SK-N-SH (cell line): Measurements from ENCODE around the gene IL17A. TPM values are rescaled to one million over a fixed set of nuclear protein-coding genes. Genes with fewer than 3 reads are reported as not detected.
"Not testable (repeated sequence)": the region's sequence is repeated elsewhere in the genome, so short reads cannot be mapped to it uniquely, and the experiment has no call there.

Source experiments
- CTCF ChIA-PET: fragments of 300-600, 350-600 bp; formaldehyde crosslinking; extraction: SDS; loops from one replicate; lab custom pipeline; 2021; lab: Yijun Ruan, JAX
- POLR2A ChIA-PET: fragments of 350-600 bp; sonication (Branson Sonifier 250); formaldehyde crosslinking; extraction: SDS; loops from one replicate; lab custom pipeline; 2020; ENCODE audit warnings: antibody characterized with exemption, inconsistent platforms; lab: Yijun Ruan, JAX
- DNase-seq: peaks from one replicate; pipeline ENCODE4 v3.0.0; 2012
- H2AFZ ChIP-seq: fragments of 200-600 bp; sonication (generic); 2 replicates; pipeline ENCODE4 v1.8.1; 2016; ENCODE audit warnings: antibody characterized with exemption, mild to moderate bottlenecking, low read depth
- H3F3A ChIP-seq: fragments of 200-600 bp; sonication (generic); replicated peaks from 2 replicates; pipeline ENCODE3; 2016; ENCODE audit warnings: antibody characterized with exemption, mild to moderate bottlenecking; ENCODE audit not compliant: insufficient read depth
- H3K27ac ChIP-seq, 2 experiments: fragments of 200-500 bp in 1 of 2; fragments of 200-600 bp in 1 of 2; sonication (Bioruptor generic) in 1 of 2; sonication (generic), shearing (Covaris generic) in 1 of 2; 2 replicates each; pipeline versions ENCODE4 v1.5.1 to v1.6.1; 2014 to 2016; ENCODE audit warnings: low read depth in 2 of 2, inconsistent platforms in 1 of 2, low read length in 1 of 2, mild to moderate bottlenecking in 1 of 2, mixed read lengths in 1 of 2
- H3K27me3 ChIP-seq: fragments of 200-600 bp; sonication (generic), shearing (Covaris generic); 2 replicates; pipeline ENCODE4 v1.6.1; 2016; ENCODE audit warnings: mixed run types; ENCODE audit not compliant: insufficient read depth
- H3K36me3 ChIP-seq, 2 experiments: fragments of 200-500 bp in 1 of 2; fragments of 200-600 bp in 1 of 2; sonication (Bioruptor generic) in 1 of 2; sonication (generic) in 1 of 2; replicated peaks in 1 of 2; 2 replicates each; pipeline versions ENCODE3 to v1.5.1; 2014 to 2016; ENCODE audit warnings: low read length in 1 of 2, mild to moderate bottlenecking in 1 of 2; ENCODE audit not compliant: insufficient read depth in 2 of 2, control insufficient read depth in 1 of 2
- H3K4me1 ChIP-seq, 2 experiments: fragments of 200-500 bp in 1 of 2; fragments of 200-600 bp in 1 of 2; sonication (Bioruptor generic) in 1 of 2; sonication (generic), shearing (Covaris generic) in 1 of 2; 2 replicates each; pipeline versions ENCODE4 v1.5.1 to v1.6.1; 2014 to 2016; ENCODE audit warnings: low read depth in 1 of 2, low read length in 1 of 2, mixed run types in 1 of 2; ENCODE audit not compliant: insufficient read depth in 2 of 2, control insufficient read depth in 1 of 2
- H3K4me2 ChIP-seq: fragments of 200-600 bp; sonication (generic), shearing (Covaris generic); 2 replicates; pipeline ENCODE4 v1.6.1; 2017; ENCODE audit warnings: mixed run types
- H3K4me3 ChIP-seq, 2 experiments: fragments of 200-500 bp in 1 of 2; fragments of 200-600 bp in 1 of 2; sonication (Bioruptor generic) in 1 of 2; sonication (generic), shearing (Covaris generic) in 1 of 2; 2 replicates each; pipeline versions ENCODE4 v1.5.1 to v1.8.1; 2014 to 2016; ENCODE audit warnings: low read depth in 2 of 2, inconsistent platforms in 1 of 2, low read length in 1 of 2, mild to moderate bottlenecking in 1 of 2, mixed read lengths in 1 of 2, moderate library complexity in 1 of 2
- H3K79me2 ChIP-seq: fragments of 200-600 bp; sonication (generic); 2 replicates; pipeline ENCODE4 v1.8.1; 2017; ENCODE audit warnings: mild to moderate bottlenecking; ENCODE audit not compliant: insufficient read depth
- H3K9ac ChIP-seq: fragments of 200-600 bp; sonication (generic); 2 replicates; pipeline ENCODE4 v1.6.1; 2017; ENCODE audit warnings: mixed run types
- H3K9me2 ChIP-seq: fragments of 200-600 bp; sonication (generic); 2 replicates; pipeline ENCODE4 v1.6.1; 2017; ENCODE audit warnings: mixed run types
- H3K9me3 ChIP-seq: fragments of 200-600 bp; sonication (generic); 2 replicates; pipeline ENCODE4 v1.6.1; 2017; ENCODE audit warnings: mixed run types, mild to moderate bottlenecking, moderate library complexity
- H4K20me1 ChIP-seq: fragments of 200-600 bp; sonication (generic); 2 replicates; pipeline ENCODE4 v1.6.1; 2017; ENCODE audit warnings: mild to moderate bottlenecking, mixed run types; ENCODE audit not compliant: insufficient read depth
- CHD2 ChIP-seq: fragments of 150-350 bp; IDR thresholded peaks from 2 replicates; pipeline ENCODE4 v1.6.1; 2018; ENCODE audit warnings: low read length; ENCODE audit not compliant: partially characterized antibody
- EZH2phosphoT487 ChIP-seq: fragments of 200-600 bp; sonication (generic); IDR thresholded peaks from 2 replicates; pipeline ENCODE4 v1.6.1; 2017; ENCODE audit warnings: low read depth, mixed run types, mild to moderate bottlenecking, antibody characterized with exemption, moderate library complexity, borderline replicate concordance
- GABPA ChIP-seq: IDR thresholded peaks from 2 replicates; pipeline ENCODE4 v1.4.0; 2012; ENCODE audit warnings: low read depth, mild to moderate bottlenecking
- JUND ChIP-seq: IDR thresholded peaks from 2 replicates; pipeline ENCODE4 v1.4.0; 2012
- MAX ChIP-seq: IDR thresholded peaks from 2 replicates; pipeline ENCODE4 v1.4.0; 2012; ENCODE audit warnings: low read depth
- MEF2A ChIP-seq: IDR thresholded peaks from 2 replicates; pipeline ENCODE4 v1.4.0; 2012; ENCODE audit warnings: low read depth, borderline replicate concordance
- NRF1 ChIP-seq: IDR thresholded peaks from 2 replicates; pipeline ENCODE4 v1.6.1; 2012; ENCODE audit warnings: low read depth, mild to moderate bottlenecking, low read length
- RAD21 ChIP-seq: IDR thresholded peaks from 2 replicates; pipeline ENCODE4 v1.6.1; 2012; ENCODE audit warnings: mild to moderate bottlenecking, low read length
- RCOR1 ChIP-seq: fragments of 150-350 bp; IDR thresholded peaks from 2 replicates; pipeline ENCODE4 v1.6.1; 2017; ENCODE audit warnings: antibody characterized with exemption, low read length
- SMC3 ChIP-seq: IDR thresholded peaks from 2 replicates; pipeline ENCODE4 v1.6.1; 2012; ENCODE audit warnings: low read depth, low read length, improper control_type of control experiment
- TCF12 ChIP-seq: IDR thresholded peaks from 2 replicates; pipeline ENCODE4 v1.4.0; 2012
- USF1 ChIP-seq: IDR thresholded peaks from 2 replicates; pipeline ENCODE4 v1.4.0; 2012; ENCODE audit warnings: low read depth, borderline replicate concordance
- WGBS: methylation state at CpG from one replicate; pipeline ENCODE4 v1.1.6; 2017; ENCODE audit warnings: low lambda C conversion rate; 5-methylcytosine and 5-hydroxymethylcytosine counted together
- polyA plus RNA-seq, 3 experiments: library from polyadenylated mRNA; depleted of rRNA; stranded (reverse); fragments of >200 nt; gene quantifications; 2 replicates each; pipeline ENCODE4 v1.2.3, GENCODE V29; 2012

IL17A gene
- polyA plus RNA-seq, 1 of the 3 experiments (the other 2 are of a cell fraction): not detected

DNA sequence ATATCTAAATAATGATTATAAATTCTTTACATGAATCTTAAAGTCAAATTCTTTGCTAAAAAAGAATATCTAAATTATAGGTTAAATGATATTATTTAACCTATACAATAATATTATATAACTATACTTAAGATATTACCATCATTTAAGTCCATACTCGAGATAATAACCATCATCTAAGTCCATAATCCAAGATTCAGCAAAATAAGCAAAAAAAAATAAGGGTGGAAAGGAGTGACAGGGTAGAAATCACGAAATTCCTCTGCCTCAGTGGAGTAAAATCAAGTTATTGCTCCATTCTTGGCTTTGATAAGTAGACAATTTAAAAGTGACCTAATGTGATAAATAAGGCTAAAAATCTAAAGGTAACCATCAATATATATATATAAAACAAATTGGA, 9.7 kb downstream of the IL17A start (continued):
- TF ChIP-seq NRF1: no peak
- TF ChIP-seq MAX: no peak
- TF ChIP-seq EZH2phosphoT487: no peak
- TF ChIP-seq, all 33 proteins: peak for 0

- H3K9ac ChIP-seq, H3K79me2 ChIP-seq, H3F3A ChIP-seq, DNase-seq, H3K4me3 ChIP-seq, H3K4me2 ChIP-seq, CTCF ChIA-PET, H3K9me3 ChIP-seq, H3K27ac ChIP-seq, H2AFZ ChIP-seq, H4K20me1 ChIP-seq, POLR2A ChIA-PET, H3K27me3 ChIP-seq, H3K36me3 ChIP-seq, H3K9me2 ChIP-seq, H3K4me1 ChIP-seq: not testable (repeated sequence)
- 7% methylated on average over 5 of the region's 5 CpGs for WGBS
Measured at GRCh38 chr6:52200088-52200487, 13.9 kb downstream of the IL17A start.

DNA sequence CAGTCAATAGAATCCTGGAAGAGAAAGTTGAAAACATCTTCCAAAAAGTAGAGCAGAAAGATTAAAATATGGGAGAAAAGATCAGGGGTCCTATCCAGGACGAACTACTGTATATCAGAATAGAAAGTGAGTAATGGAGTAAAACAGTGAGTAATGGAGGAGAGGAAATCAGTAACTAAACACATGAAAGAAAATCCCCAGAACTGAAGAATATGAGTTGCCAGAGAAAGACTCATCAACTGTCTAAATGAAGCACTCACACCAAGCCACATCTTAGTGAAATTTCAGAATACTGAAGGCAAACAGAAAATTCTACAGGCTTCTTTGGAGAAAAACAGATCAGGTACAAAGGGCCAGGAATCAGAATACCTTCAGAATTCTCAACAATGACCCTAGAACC, 14.9 kb downstream of the IL17A start:
- Histone ChIP-seq H3K9me3 (no peaks in the 10 kb centered on the region; the same call in 1 of the 2 replicates), H3K79me2 (no peaks in the 10 kb centered on the region), H3K36me3 (no peaks in the 10 kb centered on the region), H3K27me3 (no peaks in the 10 kb centered on the region), H3K9me2 (no peaks in the 10 kb centered on the region), H3K27ac (no peak overlapping the region), H3K4me1 (no peaks in the 10 kb centered on the region), H4K20me1 (no peaks in the 10 kb centered on the region), H3K4me2 (no peak overlapping the region), H3K4me3 (no peak overlapping the region), H2AFZ (no peak overlapping the region), H3F3A (no peaks in the 10 kb centered on the region), H3K9ac (no peak overlapping the region)
- WGBS: 0% methylated on average over 1 of the region's 1 CpG
- POLR2A ChIA-PET: no interaction called here
- CTCF ChIA-PET: no interaction called here
- no peak for DNase-seq
- TF ChIP-seq RAD21 (no peak), EZH2phosphoT487 (no peak), CHD2 (no peak), GABPA (no peak), RCOR1 (no peak), JUND (no peak), NRF1 (no peak), SMC3 (no peak), TCF12 (no peak), MEF2A (no peak), USF1 (no peak)
